ENCODE data around the gene CNTN4. TPM values are rescaled to one million over a fixed set of nuclear protein-coding genes. Genes with fewer than 3 reads are reported as not detected.

CNTN4 gene
- total and polyA plus RNA-seq, 2 of the 8 experiments (the other 6 are each of a cell fraction or from before 2014, with no cell fraction given), result 0.41 to 2.2 TPM

- no peak overlapping the region for H3K4ac ChIP-seq (replicated peaks; ENCODE audit: insufficient read length, low read depth, low read length)
- H4K8ac ChIP-seq (ENCODE audit: extremely low read depth, insufficient read depth, low read length), result no peak overlapping the region
- no peak overlapping the region for H2AK5ac ChIP-seq (ENCODE audit: low read depth, low read length)
- H4K91ac ChIP-seq (replicated peaks; ENCODE audit: insufficient read length, low read length), result no peak overlapping the region
- no peak overlapping the region for H4K5ac ChIP-seq (ENCODE audit: insufficient read length, low read depth, low read length)
- H2AFZ ChIP-seq (ENCODE audit: low read length), result no peak overlapping the region
- WGBS, 2 experiments (ENCODE audit: extremely low coverage in 1 of 2, insufficient coverage in 1 of 2, insufficient read length in 1 of 2, insufficient replicate concordance in 2 of 2, low coverage in 1 of 2, low lambda C conversion rate in 2 of 2, missing lambda C conversion rate in 1 of 2), result 94% methylated on average over 3 of the region's 3 CpGs; no CpG with 5 or more reads in 1 of the 2 experiments
- DNase-seq (ENCODE audit: low read depth in 1 of 2, low spot score in 2 of 2), result no peak
- H2BK15ac ChIP-seq (ENCODE audit: low read length), result no peak overlapping the region
- no peak overlapping the region for H2BK120ac ChIP-seq (replicated peaks; ENCODE audit: low read depth, low read length)
- ChIA-PET POLR2A (ENCODE audit: partially characterized antibody) (no interaction called here), CTCF (ENCODE audit: partially characterized antibody) (no interaction called here)
- H4K20me1 ChIP-seq (replicated peaks in 1 of 2; ENCODE audit: control insufficient read depth in 1 of 2, insufficient read depth in 2 of 2, low read length in 2 of 2), result no peaks in the 10 kb centered on the region
- no peak overlapping the region for H3K18ac ChIP-seq (ENCODE audit: extremely low read depth, low read length)
- H3K14ac ChIP-seq (ENCODE audit: insufficient read length), result no peak overlapping the region
- H2BK20ac ChIP-seq (ENCODE audit: low read length), result no peak overlapping the region
- H3K4me1 ChIP-seq (replicated peaks in 1 of 4; ENCODE audit: control insufficient read depth in 3 of 4, insufficient read depth in 4 of 4, low read length in 3 of 4), result no peaks in the 10 kb centered on the region
- no peaks in the 10 kb centered on the region for H3K79me1 ChIP-seq (ENCODE audit: low read depth, low read length)
- TF ChIP-seq POU5F1 (IDR thresholded peaks at IDR 0.05; ENCODE audit: low read depth, low read length), result no peak
- no peak for TF ChIP-seq MAFK (IDR thresholded peaks at IDR 0.05; ENCODE audit: low read depth, low read length)
- no peak for TF ChIP-seq CTCF (IDR thresholded peaks at IDR 0.05; ENCODE audit: control extremely low read depth in 1 of 3, insufficient read depth in 1 of 3, low read depth in 1 of 3, low read length in 3 of 3)
- TF ChIP-seq SIN3A (conservative IDR thresholded peaks at IDR 0.05 in 1 of 2, IDR thresholded peaks at IDR 0.05 in 1 of 2; ENCODE audit: low read depth in 1 of 2, low read length in 2 of 2), result no peak
- TF ChIP-seq BRCA1 (IDR thresholded peaks at IDR 0.05; ENCODE audit: low read depth, low read length), result no peak
- no peak overlapping the region for H2BK12ac ChIP-seq (ENCODE audit: low read depth, low read length)
- H3K9ac ChIP-seq (replicated peaks in 1 of 4; ENCODE audit: extremely low read depth in 1 of 4, low read depth in 3 of 4, low read length in 3 of 4), result no peak overlapping the region
- no peak overlapping the region for H3K56ac ChIP-seq (replicated peaks; ENCODE audit: insufficient read length, low read depth, low read length)
- no peak overlapping the region for H3K4me2 ChIP-seq (ENCODE audit: insufficient read depth in 1 of 2, low read depth in 2 of 2, low read length in 2 of 2)
- H3K4me3 ChIP-seq (ENCODE audit: extremely low read depth in 1 of 4, insufficient read depth in 2 of 4, low read depth in 3 of 4, low read length in 4 of 4), result no peak overlapping the region
- H3K79me2 ChIP-seq (ENCODE audit: control insufficient read depth in 1 of 2, insufficient read depth in 2 of 2, low read length in 2 of 2), result no peaks in the 10 kb centered on the region
- no peaks in the 10 kb centered on the region for H3K27me3 ChIP-seq (replicated peaks in 1 of 4; ENCODE audit: control insufficient read depth in 3 of 4, extremely low read depth in 1 of 4, insufficient read depth in 3 of 4, low read length in 3 of 4)
- H3K23me2 ChIP-seq (ENCODE audit: low read depth, low read length), result no peaks in the 10 kb centered on the region
- H3K27ac ChIP-seq (ENCODE audit: low read depth, low read length), result no peak overlapping the region
- H2BK5ac ChIP-seq (ENCODE audit: low read depth, low read length), result no peak overlapping the region
- no peak for FAIRE-seq
- H3K9me3 ChIP-seq (ENCODE audit: insufficient read depth in 2 of 2, low read depth in 1 of 2, low read length in 1 of 2), result no peaks in the 10 kb centered on the region
- H3K23ac ChIP-seq (ENCODE audit: insufficient read length), result no peak overlapping the region
- H3K36me3 ChIP-seq (ENCODE audit: control insufficient read depth in 2 of 4, insufficient read depth in 4 of 4, low read length in 3 of 4), result no peaks in the 10 kb centered on the region
These were observed 772.2 kb downstream of the CNTN4 start for GRCh38 chr3:2870724-2871333.
